GM19397 (cell line): Measurements from ENCODE around the gene ZC3H12D.

Source experiments
- ATAC-seq: cut with Tn5 transposase; IDR thresholded peaks from one replicate; pipeline ENCODE4 v1.9.1; 2021; ENCODE audit warnings: mild to moderate bottlenecking, moderate library complexity; ENCODE audit not compliant: unreplicated experiment

ZC3H12D gene

GRCh38 chr6:149421132-149421531 is 63.7 kb downstream of the ZC3H12D start:
- no peak for ATAC-seq

GRCh38 chr6:149419696-149420404 is 65.0 kb downstream of the ZC3H12D start:
- no peak for ATAC-seq

GRCh38 chr6:149414821-149415220 is 70.0 kb downstream of the ZC3H12D start:
- no peak for ATAC-seq

- no peak for ATAC-seq
These were observed 70.8 kb downstream of the ZC3H12D start for GRCh38 chr6:149414009-149414408.

GRCh38 chr6:149410557-149410956 is 74.3 kb downstream of the ZC3H12D start:
- ATAC-seq: no peak

GRCh38 chr6:149409617-149410016 is 75.2 kb downstream of the ZC3H12D start:
- no peak for ATAC-seq

GRCh38 chr6:149405823-149406765 is 78.7 kb downstream of the ZC3H12D start:
- no peak for ATAC-seq

- ATAC-seq: no peak
These were observed 81.3 kb downstream of the ZC3H12D start for GRCh38 chr6:149403534-149403933.

- ATAC-seq: no peak
These were observed 84.8 kb downstream of the ZC3H12D start, which contains the start of gene SUMO4 for GRCh38 chr6:149400050-149400449. TSS of gene SUMO4 (plus strand) at chr6:149400262. CDS start at chr6:149400392, 130 bp downstream.

- no peak for ATAC-seq
These were observed 87.4 kb downstream of the ZC3H12D start for GRCh38 chr6:149397384-149397783.
